Measurements from ENCODE around the gene RAET1G. TPM values are rescaled to one million over a fixed set of nuclear protein-coding genes. Genes with fewer than 3 reads are reported as not detected.
A peak's percentile ranks its signal among the peaks of the same experiment; 100 is the strongest.
"Not testable (repeated sequence)": the region's sequence is repeated elsewhere in the genome, so short reads cannot be mapped to it uniquely, and the experiment has no call there.

RAET1G gene
- total RNA-seq, 1 experiment from 2014 or later: 9.9 TPM

DNA sequence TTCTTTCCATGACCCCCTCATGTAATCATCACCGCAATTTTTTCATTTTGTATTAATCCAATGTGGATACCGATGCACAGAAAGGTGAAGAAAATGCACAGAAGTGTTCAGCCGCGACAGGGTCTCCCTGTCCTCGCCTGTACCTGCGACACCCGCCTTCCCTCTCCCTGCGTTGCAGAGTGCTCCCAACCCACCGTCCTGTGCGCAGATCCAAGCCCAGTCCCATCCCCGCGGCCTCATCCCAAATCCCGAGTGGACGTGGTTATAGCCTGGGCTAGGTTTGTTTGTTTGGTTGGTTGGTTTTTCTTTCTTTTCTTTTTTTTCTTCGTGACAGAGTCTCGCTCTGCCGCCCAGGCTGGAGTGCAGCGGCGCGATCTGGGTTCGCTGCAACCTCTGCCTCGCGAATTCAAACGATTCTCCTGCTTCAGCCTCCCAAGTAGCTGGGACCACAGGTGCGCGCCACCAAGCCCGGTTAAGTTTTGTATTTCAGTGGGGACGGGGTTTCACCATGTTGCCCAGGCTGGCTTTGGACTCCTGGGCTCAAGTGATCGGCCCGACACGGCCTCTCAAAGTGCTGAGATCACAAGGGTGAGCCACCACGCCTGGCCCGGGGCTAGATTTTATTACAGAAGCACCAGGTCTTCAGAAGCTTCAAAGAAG is 536 bp upstream of the RAET1G start:
- POLR2A ChIA-PET: interaction anchor here (0.5 to 3.4 kb wide), 7 partner anchors 23 to 101 kb away, joined by 3 to 14 read pairs (median 5); no protein-coding TSS in a partner anchor
- DNase-seq (ENCODE audit: unreplicated experiment): no peak
- no peaks in the 10 kb centered on the region for H3K9me3 Mint-ChIP-seq (ENCODE audit: unreplicated experiment)
- H3K27me3 Mint-ChIP-seq (ENCODE audit: insufficient read depth, unreplicated experiment): peaks cover 9% of the 10 kb centered on the region
- no TSS peak for BruUV-seq (replicated peaks)
- CTCF ChIA-PET: interaction anchor here (0.7 to 3.9 kb wide), 13 partner anchors 30 to 106 kb away, joined by 3 to 43 read pairs (median 4); no protein-coding TSS in a partner anchor
- peaks cover 19% of the 10 kb centered on the region for H3K4me1 Mint-ChIP-seq (ENCODE audit: insufficient read depth, unreplicated experiment)
- TF ChIP-seq, protein P1, sequence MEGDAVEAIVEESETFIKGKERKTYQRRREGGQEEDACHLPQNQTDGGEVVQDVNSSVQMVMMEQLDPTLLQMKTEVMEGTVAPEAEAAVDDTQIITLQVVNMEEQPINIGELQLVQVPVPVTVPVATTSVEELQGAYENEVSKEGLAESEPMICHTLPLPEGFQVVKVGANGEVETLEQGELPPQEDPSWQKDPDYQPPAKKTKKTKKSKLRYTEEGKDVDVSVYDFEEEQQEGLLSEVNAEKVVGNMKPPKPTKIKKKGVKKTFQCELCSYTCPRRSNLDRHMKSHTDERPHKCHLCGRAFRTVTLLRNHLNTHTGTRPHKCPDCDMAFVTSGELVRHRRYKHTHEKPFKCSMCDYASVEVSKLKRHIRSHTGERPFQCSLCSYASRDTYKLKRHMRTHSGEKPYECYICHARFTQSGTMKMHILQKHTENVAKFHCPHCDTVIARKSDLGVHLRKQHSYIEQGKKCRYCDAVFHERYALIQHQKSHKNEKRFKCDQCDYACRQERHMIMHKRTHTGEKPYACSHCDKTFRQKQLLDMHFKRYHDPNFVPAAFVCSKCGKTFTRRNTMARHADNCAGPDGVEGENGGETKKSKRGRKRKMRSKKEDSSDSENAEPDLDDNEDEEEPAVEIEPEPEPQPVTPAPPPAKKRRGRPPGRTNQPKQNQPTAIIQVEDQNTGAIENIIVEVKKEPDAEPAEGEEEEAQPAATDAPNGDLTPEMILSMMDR (IDR thresholded peaks at IDR 0.05; ENCODE audit: unreplicated experiment): no peak
- no peaks in the 10 kb centered on the region for H3K36me3 Mint-ChIP-seq (ENCODE audit: insufficient read depth, unreplicated experiment)
- intact Hi-C loops (cut with micrococcal nuclease): loop anchor here (2.0 to 10.0 kb wide), 2 partner anchors 59 to 379 kb away; partner anchors contain the start of genes LRP11 and PPIL4
- H3K4me3 Mint-ChIP-seq (ENCODE audit: unreplicated experiment): peak overlapping the region; percentile 81
- no peak overlapping the region for H3K27ac Mint-ChIP-seq (ENCODE audit: low read depth, unreplicated experiment)

DNA sequence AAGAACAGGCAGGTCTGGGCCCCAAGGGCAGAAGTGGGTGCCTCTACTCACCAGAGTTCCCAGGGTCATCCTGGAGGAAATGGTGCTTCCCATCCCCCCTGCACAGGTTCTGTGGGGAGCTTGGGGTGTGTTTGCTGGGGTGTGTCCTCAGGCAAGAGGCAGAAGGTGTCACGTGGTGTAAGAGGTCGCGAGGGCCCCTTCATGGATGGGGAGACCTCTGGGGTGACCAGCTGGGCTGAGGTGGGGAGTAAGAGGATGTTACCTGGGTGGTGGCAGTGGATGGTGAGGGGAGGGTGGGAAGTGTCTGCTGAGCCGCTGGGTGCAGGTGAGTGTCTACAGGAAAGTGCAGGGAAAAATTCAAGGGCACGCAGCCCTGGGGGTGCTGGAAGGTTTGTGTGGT is 830 bp downstream of the RAET1G start:
- H3K36me3 Mint-ChIP-seq (ENCODE audit: insufficient read depth, unreplicated experiment); H3K27me3 Mint-ChIP-seq (ENCODE audit: insufficient read depth, unreplicated experiment); DNase-seq (ENCODE audit: unreplicated experiment); H3K27ac Mint-ChIP-seq (ENCODE audit: low read depth, unreplicated experiment); H3K9me3 Mint-ChIP-seq (ENCODE audit: unreplicated experiment); BruUV-seq (replicated peaks): not testable (repeated sequence)
- intact Hi-C loops (cut with micrococcal nuclease): loop anchor here (2.0 to 10.0 kb wide), 2 partner anchors 57 to 377 kb away; partner anchors contain the start of genes LRP11 and PPIL4
- Mint-ChIP-seq H3K4me3 (ENCODE audit: unreplicated experiment) (peak overlapping the region; percentile 81), H3K4me1 (ENCODE audit: insufficient read depth, unreplicated experiment) (peaks cover 24% of the 10 kb centered on the region)
- ChIA-PET POLR2A (interaction anchor here (0.6 to 3.4 kb wide), 7 partner anchors 21 to 858 kb away, joined by 3 to 14 read pairs (median 3); no protein-coding TSS in a partner anchor), CTCF (interaction anchor here (0.6 to 3.9 kb wide), 6 partner anchors 13 to 87 kb away, joined by 3 to 43 read pairs (median 3); no protein-coding TSS in a partner anchor)

DNA sequence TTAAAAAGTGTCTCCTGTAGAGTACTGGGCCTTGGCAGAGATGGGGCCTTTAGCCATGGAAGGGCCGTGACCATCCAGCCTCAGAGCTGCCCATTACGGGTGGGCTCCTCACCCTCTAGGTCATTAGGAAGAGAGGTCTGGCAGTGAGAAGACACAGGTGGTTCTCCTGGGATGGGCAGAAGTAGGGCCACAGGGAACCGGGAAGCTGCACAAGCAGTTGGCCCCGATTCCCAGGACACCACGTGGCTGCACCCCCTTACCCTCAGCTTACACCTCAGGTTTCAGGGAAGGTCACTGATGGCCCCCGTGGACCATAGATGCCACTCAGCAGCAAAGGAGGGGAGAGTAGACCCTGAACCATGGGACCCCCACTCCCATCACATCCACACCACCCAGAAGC is 1.6 kb downstream of the RAET1G start:
- Mint-ChIP-seq H3K27me3 (ENCODE audit: insufficient read depth, unreplicated experiment) (no peaks in the 10 kb centered on the region), H3K36me3 (ENCODE audit: insufficient read depth, unreplicated experiment) (no peaks in the 10 kb centered on the region), H3K4me3 (ENCODE audit: unreplicated experiment) (no peak overlapping the region), H3K4me1 (ENCODE audit: insufficient read depth, unreplicated experiment) (peaks cover 22% of the 10 kb centered on the region), H3K27ac (ENCODE audit: low read depth, unreplicated experiment) (no peak overlapping the region), H3K9me3 (ENCODE audit: unreplicated experiment) (no peaks in the 10 kb centered on the region)
- TF ChIP-seq, protein P1 (IDR thresholded peaks at IDR 0.05; ENCODE audit: unreplicated experiment): no peak
- DNase-seq (ENCODE audit: unreplicated experiment): no peak
- POLR2A ChIA-PET: no interaction called here
- intact Hi-C loops (cut with micrococcal nuclease): loop anchor here (10.0 kb wide), 1 partner anchor 377 kb away; the partner anchor contains the start of gene PPIL4
- TSS peak; percentile 14 for BruUV-seq (replicated peaks)
- CTCF ChIA-PET: interaction anchor here (0.9 to 1.1 kb wide), 2 partner anchors 14 to 81 kb away, joined by 3 to 4 read pairs; no protein-coding TSS in a partner anchor

DNA sequence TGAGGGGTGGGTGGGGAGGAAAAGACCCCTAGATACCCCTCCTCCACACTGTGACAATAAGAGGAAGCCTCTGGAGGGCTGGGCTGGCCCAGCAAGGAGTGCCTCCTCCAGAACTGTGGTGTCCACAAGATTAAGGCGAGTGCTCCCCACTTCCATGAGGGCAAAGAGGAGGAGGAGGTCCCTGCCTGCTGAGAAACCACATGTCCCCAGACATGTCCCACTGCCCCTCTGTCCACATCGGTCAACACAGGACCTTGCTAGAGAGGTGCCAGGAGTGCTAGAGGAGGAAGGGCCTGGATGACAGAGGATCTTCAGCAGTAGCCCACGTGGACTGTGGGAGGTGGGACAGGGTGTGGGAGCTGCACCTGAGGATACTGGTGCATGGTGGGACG is 3.1 kb downstream of the RAET1G start:
- CTCF ChIA-PET: interaction anchor here (0.8 to 0.9 kb wide), 2 partner anchors 79 to 80 kb away, joined by 5 read pairs; no protein-coding TSS in a partner anchor
- Mint-ChIP-seq H3K4me1 (ENCODE audit: insufficient read depth, unreplicated experiment) (peaks cover 18% of the 10 kb centered on the region), H3K4me3 (ENCODE audit: unreplicated experiment) (no peak overlapping the region), H3K9me3 (ENCODE audit: unreplicated experiment) (no peaks in the 10 kb centered on the region), H3K27me3 (ENCODE audit: insufficient read depth, unreplicated experiment) (no peaks in the 10 kb centered on the region), H3K27ac (ENCODE audit: low read depth, unreplicated experiment) (no peak overlapping the region), H3K36me3 (ENCODE audit: insufficient read depth, unreplicated experiment) (no peaks in the 10 kb centered on the region)
- TF ChIP-seq, protein P1 (IDR thresholded peaks at IDR 0.05; ENCODE audit: unreplicated experiment): no peak
- no TSS peak for BruUV-seq (replicated peaks)
- DNase-seq (ENCODE audit: unreplicated experiment): no peak
- intact Hi-C loops (cut with micrococcal nuclease): loop anchor here (10.0 kb wide), 1 partner anchor 375 kb away; the partner anchor contains the start of gene PPIL4
- POLR2A ChIA-PET: no interaction called here

DNA sequence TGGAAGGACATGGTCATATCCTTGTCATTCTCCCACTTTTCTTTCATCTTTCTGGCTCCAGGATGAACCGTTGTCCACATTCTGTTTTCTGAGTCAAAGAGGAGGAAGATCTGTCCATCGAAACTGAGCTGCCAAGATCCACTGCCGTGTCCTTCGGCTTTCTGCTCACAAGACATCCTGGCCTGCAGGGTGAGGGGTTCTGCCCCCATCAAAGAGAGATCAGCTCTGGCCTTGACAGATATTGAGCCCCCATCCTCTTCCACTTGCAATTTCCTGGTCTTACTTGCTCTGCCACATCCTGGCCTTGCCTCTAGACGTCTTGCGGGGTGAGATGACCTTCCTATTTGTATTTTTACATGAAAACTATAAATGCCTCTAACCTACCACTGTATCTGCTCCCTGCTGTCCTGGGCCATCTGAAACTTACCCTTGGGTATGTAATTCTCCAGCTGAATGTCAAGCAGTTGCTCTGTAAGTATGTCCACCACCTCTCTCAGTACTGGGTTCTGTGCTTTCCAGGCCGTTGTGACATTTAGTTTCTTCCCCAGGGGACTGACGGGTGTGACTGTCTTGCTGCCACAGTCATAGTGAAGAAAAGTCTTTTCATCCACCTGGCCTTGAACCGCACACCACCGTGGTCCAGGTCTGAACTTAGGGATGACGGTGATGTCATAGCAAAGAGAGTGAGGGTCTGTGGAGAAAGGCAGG is 3.6 kb downstream of the RAET1G start:
- H3K27me3 Mint-ChIP-seq (ENCODE audit: insufficient read depth, unreplicated experiment); DNase-seq (ENCODE audit: unreplicated experiment); H3K27ac Mint-ChIP-seq (ENCODE audit: low read depth, unreplicated experiment); H3K9me3 Mint-ChIP-seq (ENCODE audit: unreplicated experiment); H3K36me3 Mint-ChIP-seq (ENCODE audit: insufficient read depth, unreplicated experiment); H3K4me3 Mint-ChIP-seq (ENCODE audit: unreplicated experiment); BruUV-seq (replicated peaks); intact Hi-C loops (cut with micrococcal nuclease); POLR2A ChIA-PET: not testable (repeated sequence)
- CTCF ChIA-PET: interaction anchor here (0.7 to 1.1 kb wide), 2 partner anchors 19 to 74 kb away, joined by 4 read pairs; no protein-coding TSS in a partner anchor
- H3K4me1 Mint-ChIP-seq (ENCODE audit: insufficient read depth, unreplicated experiment): peaks cover 18% of the 10 kb centered on the region
